ENCODE results near the gene LPCAT2.

The LPCAT2 gene

GRCh38 chr16:55628306-55628968, 119.6 kb downstream of the LPCAT2 start:
- H3K4me3 ChIP-seq (ENCODE audit: low read length in 2 of 2): no peak overlapping the region
- no peaks in the 10 kb centered on the region for H3K27me3 ChIP-seq (ENCODE audit: control insufficient read depth in 1 of 2, insufficient read depth in 2 of 2, low read length in 2 of 2)
- H3K9me3 ChIP-seq (ENCODE audit: control insufficient read depth in 2 of 2, low read length in 2 of 2): no peaks in the 10 kb centered on the region
- H3K27ac ChIP-seq (ENCODE audit: low read length): no peak overlapping the region
- H3K36me3 ChIP-seq (ENCODE audit: control insufficient read depth in 2 of 2, insufficient read depth in 2 of 2, low read length in 2 of 2): no peaks in the 10 kb centered on the region
- no peak overlapping the region for H3K9ac ChIP-seq (ENCODE audit: low read length in 2 of 2)
- H3K4me1 ChIP-seq (ENCODE audit: control insufficient read depth, insufficient read depth, low read length): no peaks in the 10 kb centered on the region

GRCh38 chr16:55630774-55631173, 121.9 kb downstream of the LPCAT2 start:
- H3K9ac ChIP-seq (ENCODE audit: low read length in 2 of 2): no peak overlapping the region
- H3K27ac ChIP-seq (ENCODE audit: low read length): no peak overlapping the region
- H3K4me3 ChIP-seq (ENCODE audit: low read length in 2 of 2): no peak overlapping the region
- no peaks in the 10 kb centered on the region for H3K9me3 ChIP-seq (ENCODE audit: control insufficient read depth in 2 of 2, low read length in 2 of 2)
- H3K36me3 ChIP-seq (ENCODE audit: control insufficient read depth in 2 of 2, insufficient read depth in 2 of 2, low read length in 2 of 2): no peaks in the 10 kb centered on the region
- H3K27me3 ChIP-seq (ENCODE audit: control insufficient read depth in 1 of 2, insufficient read depth in 2 of 2, low read length in 2 of 2): no peaks in the 10 kb centered on the region
- no peaks in the 10 kb centered on the region for H3K4me1 ChIP-seq (ENCODE audit: control insufficient read depth, insufficient read depth, low read length)

GRCh38 chr16:55632259-55632658, 123.4 kb downstream of the LPCAT2 start:
- Histone ChIP-seq H3K9me3 (ENCODE audit: control insufficient read depth in 2 of 2, low read length in 2 of 2) (no peaks in the 10 kb centered on the region), H3K36me3 (ENCODE audit: control insufficient read depth in 2 of 2, insufficient read depth in 2 of 2, low read length in 2 of 2) (no peaks in the 10 kb centered on the region), H3K27ac (ENCODE audit: low read length) (no peak overlapping the region), H3K27me3 (ENCODE audit: control insufficient read depth in 1 of 2, insufficient read depth in 2 of 2, low read length in 2 of 2) (peaks cover 0 to 5% of the 10 kb centered on the region in 2 donors), H3K4me3 (ENCODE audit: low read length in 2 of 2) (no peak overlapping the region), H3K9ac (ENCODE audit: low read length in 2 of 2) (no peak overlapping the region), H3K4me1 (ENCODE audit: control insufficient read depth, insufficient read depth, low read length) (no peaks in the 10 kb centered on the region)

- no peak overlapping the region for H3K4me3 ChIP-seq (ENCODE audit: low read length in 2 of 2)
- no peak overlapping the region for H3K9ac ChIP-seq (ENCODE audit: low read length in 2 of 2)
- no peaks in the 10 kb centered on the region for H3K36me3 ChIP-seq (ENCODE audit: control insufficient read depth in 2 of 2, insufficient read depth in 2 of 2, low read length in 2 of 2)
- H3K27ac ChIP-seq (ENCODE audit: low read length): no peak overlapping the region
- no peaks in the 10 kb centered on the region for H3K9me3 ChIP-seq (ENCODE audit: control insufficient read depth in 2 of 2, low read length in 2 of 2)
- peaks cover 0 to 5% of the 10 kb centered on the region in 2 donors for H3K27me3 ChIP-seq (ENCODE audit: control insufficient read depth in 1 of 2, insufficient read depth in 2 of 2, low read length in 2 of 2)
- no peaks in the 10 kb centered on the region for H3K4me1 ChIP-seq (ENCODE audit: control insufficient read depth, insufficient read depth, low read length)
Observed at GRCh38 chr16:55634193-55634592, 125.3 kb downstream of the LPCAT2 start.
